GM18502 (cell line): ENCODE results near the gene INTS11.
A peak's percentile ranks its signal among the peaks of the same experiment; 100 is the strongest.
"Not testable (repeated sequence)": the region's sequence is repeated elsewhere in the genome, so short reads cannot be mapped to it uniquely, and the experiment has no call there.

Source experiments
- ATAC-seq: cut with Tn5 transposase; IDR thresholded peaks from one replicate; pipeline ENCODE4 v1.9.1; 2021; ENCODE audit warnings: mild to moderate bottlenecking; ENCODE audit not compliant: unreplicated experiment, poor library complexity

INTS11 gene

GRCh38 chr1:1324524-1325287 lies at the start of gene INTS11, which contains the start of gene CPTP:
TSS of gene INTS11 (minus strand) at chr1:1324660. CDS start at chr1:1324608, 52 bp downstream.
TSS of gene CPTP (plus strand) at chr1:1324802. CDS start at chr1:1326911, 2,109 bp downstream.
- peak; percentile 70 for ATAC-seq

GRCh38 chr1:1373815-1374588 lies 49.5 kb upstream of the INTS11 start:
- no peak for ATAC-seq

GRCh38 chr1:1373051-1373814 lies 48.8 kb upstream of the INTS11 start:
- no peak for ATAC-seq

GRCh38 chr1:1371746-1372711 lies 47.6 kb upstream of the INTS11 start:
- no peak for ATAC-seq

- ATAC-seq, result no peak
Measured at GRCh38 chr1:1371364-1371745, 46.9 kb upstream of the INTS11 start.

GRCh38 chr1:1370771-1371300 lies 46.4 kb upstream of the INTS11 start:
- ATAC-seq, result no peak

- ATAC-seq, result not testable (repeated sequence)
Measured at GRCh38 chr1:1370094-1370493, 45.6 kb upstream of the INTS11 start.

GRCh38 chr1:1367315-1367714 lies 42.9 kb upstream of the INTS11 start:
- no peak for ATAC-seq

GRCh38 chr1:1366699-1367066 lies 42.2 kb upstream of the INTS11 start:
- no peak for ATAC-seq

GRCh38 chr1:1365875-1366698 lies 41.6 kb upstream of the INTS11 start:
- ATAC-seq, result no peak

GRCh38 chr1:1364266-1364665 lies 39.8 kb upstream of the INTS11 start:
- no peak for ATAC-seq

GRCh38 chr1:1361982-1362423 lies 37.5 kb upstream of the INTS11 start:
- no peak for ATAC-seq

- ATAC-seq, result no peak
Measured at GRCh38 chr1:1361233-1361981, 36.9 kb upstream of the INTS11 start.

- ATAC-seq, result no peak
Measured at GRCh38 chr1:1360506-1361169, 36.2 kb upstream of the INTS11 start.

- ATAC-seq, result no peak
Measured at GRCh38 chr1:1359664-1360468, 35.4 kb upstream of the INTS11 start.

GRCh38 chr1:1359308-1359663 lies 34.8 kb upstream of the INTS11 start:
- no peak for ATAC-seq
